Activated T-helper 2 cell treated with anti-CD3 and anti-CD28 coated beads, Interferon-gamma antibody, Interleukin-2, Interleukin-4, amounts not matched to agents 10 μg/mL and 5 μg/mL and 100 μg/mL, durations not matched to agents 14 hours and 24 hours and 36 hours (primary cell): ENCODE results near the gene BABAM2. TPM values are rescaled to one million over a fixed set of nuclear protein-coding genes. Genes with fewer than 3 reads are reported as not detected.
A peak's percentile ranks its signal among the peaks of the same experiment; 100 is the strongest.

Experiments
- DNase-seq: peaks from one replicate; pipeline ENCODE4 v3.0.0; 2021; ENCODE audit warnings: low spot score
- H3K27ac Mint-ChIP-seq: one replicate; pipeline ENCODE4 v1.8.0; 2021; ENCODE audit warnings: mixed read lengths
- H3K27me3 Mint-ChIP-seq: one replicate; pipeline ENCODE4 v1.8.0; 2021; ENCODE audit warnings: low read depth, mixed read lengths
- H3K36me3 Mint-ChIP-seq: one replicate; pipeline ENCODE4 v1.8.0; 2021; ENCODE audit warnings: low read depth, mixed read lengths
- H3K4me1 Mint-ChIP-seq: one replicate; pipeline ENCODE4 v1.8.0; 2021; ENCODE audit warnings: low read depth, mixed read lengths
- H3K4me3 Mint-ChIP-seq: one replicate; pipeline ENCODE4 v1.8.0; 2021; ENCODE audit warnings: low read depth, mild to moderate bottlenecking, moderate library complexity, mixed read lengths
- H3K9me3 Mint-ChIP-seq: one replicate; pipeline ENCODE4 v1.8.0; 2021; ENCODE audit warnings: mixed read lengths
- intact Hi-C: fragments of 100-400 bp; cut with micrococcal nuclease; formaldehyde crosslinking; loops from one replicate; pipeline ENCODE4 v1.15.1; 2023
- total RNA-seq: library from RNA; stranded (reverse); gene quantifications from 2 replicates; pipeline ENCODE4 v1.2.3, GENCODE V29; 2022

Gene BABAM2
- total RNA-seq, 1 donor from 2014 or later: 49.0 TPM

GRCh38 chr2:27916293-27916995 is 25.9 kb downstream of the BABAM2 start:
- H3K9me3 Mint-ChIP-seq: no peaks in the 10 kb centered on the region
- H3K4me3 Mint-ChIP-seq: no peak overlapping the region
- H3K27me3 Mint-ChIP-seq: no peaks in the 10 kb centered on the region
- peaks cover 27% of the 10 kb centered on the region for H3K36me3 Mint-ChIP-seq
- no peak for DNase-seq
- intact Hi-C loops: no loop called here
- H3K4me1 Mint-ChIP-seq: peaks cover 11% of the 10 kb centered on the region
- H3K27ac Mint-ChIP-seq: no peak overlapping the region

GRCh38 chr2:27920148-27920885 is 29.8 kb downstream of the BABAM2 start:
- Mint-ChIP-seq H3K27ac (no peak overlapping the region), H3K4me3 (no peak overlapping the region), H3K27me3 (no peaks in the 10 kb centered on the region), H3K36me3 (peaks cover 22% of the 10 kb centered on the region), H3K9me3 (no peaks in the 10 kb centered on the region), H3K4me1 (peaks cover 12% of the 10 kb centered on the region)
- DNase-seq: no peak
- intact Hi-C loops: no loop called here

- H3K4me3 Mint-ChIP-seq: no peak overlapping the region
- intact Hi-C loops: no loop called here
- no peak for DNase-seq
- peaks cover 23% of the 10 kb centered on the region for H3K4me1 Mint-ChIP-seq
- no peaks in the 10 kb centered on the region for H3K9me3 Mint-ChIP-seq
- no peaks in the 10 kb centered on the region for H3K27me3 Mint-ChIP-seq
- peaks cover 33% of the 10 kb centered on the region for H3K36me3 Mint-ChIP-seq
- no peak overlapping the region for H3K27ac Mint-ChIP-seq
Observed at GRCh38 chr2:27921424-27921823, 30.9 kb downstream of the BABAM2 start.

GRCh38 chr2:27921880-27922547 is 31.5 kb downstream of the BABAM2 start:
- H3K36me3 Mint-ChIP-seq: peaks cover 37% of the 10 kb centered on the region
- H3K9me3 Mint-ChIP-seq: no peaks in the 10 kb centered on the region
- intact Hi-C loops: no loop called here
- no peak overlapping the region for H3K27ac Mint-ChIP-seq
- no peak overlapping the region for H3K4me3 Mint-ChIP-seq
- DNase-seq: no peak
- no peaks in the 10 kb centered on the region for H3K27me3 Mint-ChIP-seq
- H3K4me1 Mint-ChIP-seq: peaks cover 25% of the 10 kb centered on the region

- Mint-ChIP-seq H3K4me1 (peaks cover 25% of the 10 kb centered on the region), H3K36me3 (peaks cover 42% of the 10 kb centered on the region), H3K27me3 (no peaks in the 10 kb centered on the region), H3K27ac (no peak overlapping the region), H3K4me3 (no peak overlapping the region), H3K9me3 (no peaks in the 10 kb centered on the region)
- intact Hi-C loops: no loop called here
- DNase-seq: no peak
Observed at GRCh38 chr2:27922842-27923241, 32.3 kb downstream of the BABAM2 start.

- Mint-ChIP-seq H3K9me3 (no peaks in the 10 kb centered on the region), H3K27ac (peak overlapping the region; percentile 2), H3K36me3 (peaks cover 44% of the 10 kb centered on the region), H3K4me3 (no peak overlapping the region), H3K4me1 (peaks cover 20% of the 10 kb centered on the region), H3K27me3 (no peaks in the 10 kb centered on the region)
- intact Hi-C loops: no loop called here
- no peak for DNase-seq
Observed at GRCh38 chr2:27925766-27926472, 35.4 kb downstream of the BABAM2 start.

- H3K36me3 Mint-ChIP-seq: peaks cover 57% of the 10 kb centered on the region
- no peaks in the 10 kb centered on the region for H3K9me3 Mint-ChIP-seq
- intact Hi-C loops: no loop called here
- no peaks in the 10 kb centered on the region for H3K27me3 Mint-ChIP-seq
- no peak overlapping the region for H3K27ac Mint-ChIP-seq
- peaks cover 29% of the 10 kb centered on the region for H3K4me1 Mint-ChIP-seq
- no peak overlapping the region for H3K4me3 Mint-ChIP-seq
- DNase-seq: no peak
Observed at GRCh38 chr2:27929916-27930486, 39.5 kb downstream of the BABAM2 start.

GRCh38 chr2:27931361-27931950 is 40.9 kb downstream of the BABAM2 start:
- intact Hi-C loops: no loop called here
- no peaks in the 10 kb centered on the region for H3K27me3 Mint-ChIP-seq
- peaks cover 14% of the 10 kb centered on the region for H3K4me1 Mint-ChIP-seq
- DNase-seq: no peak
- H3K4me3 Mint-ChIP-seq: no peak overlapping the region
- no peak overlapping the region for H3K27ac Mint-ChIP-seq
- peaks cover 46% of the 10 kb centered on the region for H3K36me3 Mint-ChIP-seq
- no peaks in the 10 kb centered on the region for H3K9me3 Mint-ChIP-seq

- intact Hi-C loops: no loop called here
- Mint-ChIP-seq H3K36me3 (peaks cover 43% of the 10 kb centered on the region), H3K27me3 (no peaks in the 10 kb centered on the region), H3K9me3 (no peaks in the 10 kb centered on the region), H3K27ac (no peak overlapping the region), H3K4me1 (peaks cover 18% of the 10 kb centered on the region), H3K4me3 (no peak overlapping the region)
- no peak for DNase-seq
Observed at GRCh38 chr2:27932396-27932795, 41.9 kb downstream of the BABAM2 start.

GRCh38 chr2:27935026-27935425 is 44.5 kb downstream of the BABAM2 start:
- intact Hi-C loops: no loop called here
- no peak overlapping the region for H3K27ac Mint-ChIP-seq
- no peak overlapping the region for H3K4me3 Mint-ChIP-seq
- H3K9me3 Mint-ChIP-seq: no peaks in the 10 kb centered on the region
- H3K27me3 Mint-ChIP-seq: no peaks in the 10 kb centered on the region
- DNase-seq: no peak
- peaks cover 44% of the 10 kb centered on the region for H3K36me3 Mint-ChIP-seq
- peaks cover 25% of the 10 kb centered on the region for H3K4me1 Mint-ChIP-seq

GRCh38 chr2:27940090-27940671 is 49.7 kb downstream of the BABAM2 start:
- Mint-ChIP-seq H3K9me3 (no peaks in the 10 kb centered on the region), H3K4me1 (peaks cover 23% of the 10 kb centered on the region), H3K4me3 (no peak overlapping the region), H3K27ac (no peak overlapping the region), H3K27me3 (no peaks in the 10 kb centered on the region), H3K36me3 (peaks cover 35% of the 10 kb centered on the region)
- intact Hi-C loops: no loop called here
- DNase-seq: no peak

GRCh38 chr2:27940982-27941381 is 50.5 kb downstream of the BABAM2 start:
- no peak for DNase-seq
- H3K4me1 Mint-ChIP-seq: peaks cover 25% of the 10 kb centered on the region
- no peak overlapping the region for H3K27ac Mint-ChIP-seq
- H3K9me3 Mint-ChIP-seq: no peaks in the 10 kb centered on the region
- H3K27me3 Mint-ChIP-seq: no peaks in the 10 kb centered on the region
- intact Hi-C loops: no loop called here
- H3K4me3 Mint-ChIP-seq: no peak overlapping the region
- H3K36me3 Mint-ChIP-seq: peaks cover 31% of the 10 kb centered on the region
